Smooth muscle cell (in vitro differentiated cells): ENCODE measurements around the gene ZNF530. TPM values are rescaled to one million over a fixed set of nuclear protein-coding genes. Genes with fewer than 3 reads are reported as not detected.

Experiments used
- DNase-seq: peaks from one replicate; lab custom pipeline; 2025; ENCODE audit not compliant: unreplicated experiment; lab: John Stamatoyannopoulos, UW
- H2AFZ ChIP-seq: fragments of 200-600 bp; sonication (generic); 2 replicates; pipeline ENCODE4 v1.6.0; 2016; ENCODE audit warnings: antibody characterized with exemption, low read depth, mild to moderate bottlenecking
- H3F3A ChIP-seq: fragments of 200-600 bp; sonication (generic); 2 replicates; pipeline ENCODE4 v1.6.0; 2017; ENCODE audit warnings: antibody characterized with exemption, low read depth
- H3K27ac ChIP-seq: fragments of 200-600 bp; sonication (generic); 2 replicates; pipeline ENCODE4 v1.5.1; 2016; ENCODE audit warnings: low read depth, mild to moderate bottlenecking
- H3K27me3 ChIP-seq: fragments of 200-600 bp; sonication (generic); 2 replicates; pipeline ENCODE4 v1.6.1; 2016; ENCODE audit warnings: low read depth, mild to moderate bottlenecking
- H3K36me3 ChIP-seq: fragments of 200-600 bp; sonication (generic); 2 replicates; pipeline ENCODE4 v1.5.1; 2016; ENCODE audit warnings: low read depth
- H3K4me1 ChIP-seq: fragments of 200-600 bp; sonication (generic); 2 replicates; pipeline ENCODE4 v1.5.1; 2016; ENCODE audit warnings: low read depth
- H3K4me2 ChIP-seq: fragments of 200-600 bp; sonication (generic); 2 replicates; pipeline ENCODE4 v1.6.0; 2016; ENCODE audit warnings: mild to moderate bottlenecking
- H3K4me3 ChIP-seq: fragments of 200-600 bp; sonication (generic); 2 replicates; pipeline ENCODE4 v1.5.1; 2016; ENCODE audit warnings: mild to moderate bottlenecking
- H3K79me2 ChIP-seq: fragments of 200-600 bp; sonication (generic); 2 replicates; pipeline ENCODE4 v1.6.0; 2016; ENCODE audit warnings: low read depth, mild to moderate bottlenecking
- H3K9ac ChIP-seq: fragments of 200-600 bp; sonication (generic); 2 replicates; pipeline ENCODE4 v1.6.0; 2016; ENCODE audit warnings: low read depth
- H3K9me3 ChIP-seq: fragments of 200-600 bp; sonication (generic); replicated peaks from 2 replicates; pipeline ENCODE4 v1.5.1; 2016; ENCODE audit warnings: low read depth
- H4K20me1 ChIP-seq: fragments of 200-600 bp; sonication (generic); 2 replicates; pipeline ENCODE4 v1.6.0; 2016; ENCODE audit warnings: low read depth
- CTCF ChIP-seq: fragments of 200-600 bp; sonication (generic); IDR thresholded peaks from 2 replicates; pipeline ENCODE4 v1.5.1; 2017; ENCODE audit warnings: borderline replicate concordance, mild to moderate bottlenecking, antibody characterized with exemption; ENCODE audit not compliant: insufficient read depth, poor library complexity, severe bottlenecking
- WGBS: methylation state at CpG from one replicate; pipeline ENCODE4 v1.1.7; 2016; ENCODE audit warnings: low lambda C conversion rate; 5-methylcytosine and 5-hydroxymethylcytosine counted together
- polyA plus RNA-seq: library from polyadenylated mRNA; unstranded; fragments of >200 nt; fragmentation: Nextera tagmentation; extraction: Ambion mirVana; gene quantifications from 2 replicates; pipeline ENCODE4 v1.2.1, GENCODE V29; 2016
- total RNA-seq: library from RNA; depleted of rRNA; stranded (reverse); fragments of >200 nt; gene quantifications from 2 replicates; pipeline ENCODE4 v1.2.3, GENCODE V29; 2014

ZNF530 gene
- total and polyA plus RNA-seq, 2 experiments from 2014 or later, result 3.2 to 3.5 TPM

- H2AFZ ChIP-seq, result no peak overlapping the region
- no peak overlapping the region for H3K9ac ChIP-seq
- no peaks in the 10 kb centered on the region for H3F3A ChIP-seq
- no peaks in the 10 kb centered on the region for H3K27me3 ChIP-seq
- peaks cover 60% of the 10 kb centered on the region for H3K79me2 ChIP-seq
- H3K4me1 ChIP-seq, result no peaks in the 10 kb centered on the region
- no peak for TF ChIP-seq CTCF
- H3K9me3 ChIP-seq, result peaks cover 27% of the 10 kb centered on the region
- H3K4me2 ChIP-seq, result peak overlapping the region; percentile 95
- H3K36me3 ChIP-seq, result peaks cover 33% of the 10 kb centered on the region
- no peaks in the 10 kb centered on the region for H4K20me1 ChIP-seq
- no peak overlapping the region for H3K27ac ChIP-seq
- no peak for DNase-seq
- H3K4me3 ChIP-seq, result peak overlapping the region; percentile 98
- 94% methylated on average over 3 of the region's 3 CpGs for WGBS
Measured at GRCh38 chr19:57615346-57615745, 15.7 kb downstream of the ZNF530 start.

- Histone ChIP-seq H3F3A (no peaks in the 10 kb centered on the region), H3K4me3 (no peak overlapping the region)
Measured at GRCh38 chr19:57620673-57621348, 21.1 kb downstream of the ZNF530 start.

DNA sequence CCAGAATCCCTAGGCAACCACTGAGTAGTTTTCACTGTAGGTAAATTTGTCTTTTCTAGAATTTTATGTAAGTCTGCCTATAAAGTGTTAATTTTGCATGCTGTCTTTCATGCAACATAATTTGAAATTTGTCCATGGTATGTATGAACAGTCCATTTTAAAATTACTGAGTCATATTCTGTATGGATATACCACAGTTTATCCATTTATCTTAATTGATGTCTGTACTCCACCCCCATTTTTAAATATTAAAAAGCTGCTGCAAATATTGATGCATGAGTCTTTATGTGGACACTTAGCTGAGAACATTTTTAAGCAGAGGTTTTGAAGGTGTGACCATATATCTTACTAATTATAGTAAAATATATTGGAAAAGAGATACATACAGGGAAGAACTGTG, 23.4 kb downstream of the ZNF530 start:
- DNase-seq, result no peak
- peaks cover 62% of the 10 kb centered on the region for H3K9me3 ChIP-seq
- no peak overlapping the region for H2AFZ ChIP-seq
- no peak overlapping the region for H3K4me2 ChIP-seq
- H3K36me3 ChIP-seq, result peaks cover 54% of the 10 kb centered on the region
- no peaks in the 10 kb centered on the region for H3K4me1 ChIP-seq
- H3K79me2 ChIP-seq, result peaks cover 56% of the 10 kb centered on the region
- no peak overlapping the region for H3K9ac ChIP-seq
- H4K20me1 ChIP-seq, result no peaks in the 10 kb centered on the region
- no peak for TF ChIP-seq CTCF
- H3K4me3 ChIP-seq, result no peak overlapping the region
- H3K27ac ChIP-seq, result no peak overlapping the region
- no peaks in the 10 kb centered on the region for H3F3A ChIP-seq
- H3K27me3 ChIP-seq, result no peaks in the 10 kb centered on the region

More at GRCh38 chr19:57620673-57621348, 21.1 kb downstream of the ZNF530 start:
- no peak for TF ChIP-seq CTCF
- H2AFZ ChIP-seq, result no peak overlapping the region
- H3K27ac ChIP-seq, result no peak overlapping the region
- H3K4me1 ChIP-seq, result no peaks in the 10 kb centered on the region
- over 99% methylated on average over 10 of the region's 10 CpGs for WGBS
- H3K36me3 ChIP-seq, result peaks cover 71% of the 10 kb centered on the region
- peaks cover 69% of the 10 kb centered on the region for H3K9me3 ChIP-seq
- no peaks in the 10 kb centered on the region for H4K20me1 ChIP-seq
- no peak overlapping the region for H3K9ac ChIP-seq
- H3K27me3 ChIP-seq, result no peaks in the 10 kb centered on the region
- no peak for DNase-seq
- H3K79me2 ChIP-seq, result peaks cover 79% of the 10 kb centered on the region
- no peak overlapping the region for H3K4me2 ChIP-seq
